ENCODE data around the gene SPATS1.

The SPATS1 gene

DNA sequence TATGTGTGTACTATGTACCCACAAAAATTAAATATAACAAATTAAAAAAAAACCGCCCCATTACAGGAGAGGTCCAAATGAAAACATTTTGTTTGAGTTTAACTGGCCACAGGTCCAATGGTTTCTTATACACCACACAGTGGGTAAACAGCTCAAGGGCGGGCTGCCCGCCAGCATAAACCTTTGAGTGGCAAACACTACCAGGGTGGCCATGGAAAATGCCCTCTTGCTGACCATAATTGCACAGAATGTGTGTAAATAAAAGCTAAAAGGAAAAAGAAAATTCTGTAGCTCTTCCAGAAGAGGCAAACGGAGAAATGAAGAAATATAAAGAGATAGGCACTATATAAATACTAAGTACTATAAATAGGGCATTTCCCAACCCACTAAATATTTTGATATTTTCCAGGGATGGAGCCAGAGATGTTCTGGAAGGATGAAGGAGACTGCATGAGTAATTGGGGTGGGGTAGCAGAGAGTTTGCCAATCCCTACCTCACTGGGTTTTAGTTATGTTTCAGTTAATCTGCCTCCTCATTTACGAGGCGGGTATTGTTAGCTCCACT is 44.0 kb downstream of the SPATS1 start:
- Histone ChIP-seq H2AFZ (ENCODE audit: low read length) (peak overlapping the region; percentile 93), H3K9ac (ENCODE audit: low read depth, low read length, poor library complexity) (no peak overlapping the region), H4K91ac (ENCODE audit: low read depth, low read length, poor library complexity) (no peak overlapping the region), H3K18ac (ENCODE audit: low read length) (no peak overlapping the region), H4K8ac (ENCODE audit: low read depth, low read length) (no peak overlapping the region), H2BK15ac (ENCODE audit: low read length) (no peak overlapping the region), H2BK12ac (ENCODE audit: low read length) (no peak overlapping the region), H3K4me3 (ENCODE audit: low read length in 2 of 2) (peak overlapping the region; percentile 73 to 93), H3K36me3 (replicated peaks in 1 of 2; ENCODE audit: control insufficient read depth in 2 of 2, insufficient read depth in 2 of 2, low read length in 2 of 2) (peaks cover 3 to 36% of the 10 kb centered on the region in 2 donors), H2AK5ac (ENCODE audit: low read depth, low read length) (no peak overlapping the region), H3K27me3 (ENCODE audit: control insufficient read depth in 3 of 3, insufficient read depth in 3 of 3, low read depth in 1 of 3, low read length in 3 of 3) (no peaks in the 10 kb centered on the region), H3K79me1 (ENCODE audit: low read depth, low read length) (peaks cover 3% of the 10 kb centered on the region), H2BK5ac (ENCODE audit: low read length) (no peak overlapping the region), H3K23ac (ENCODE audit: low read depth, low read length, poor library complexity) (no peak overlapping the region), H3K4me1 (ENCODE audit: control insufficient read depth in 2 of 2, insufficient read depth in 1 of 2, low read depth in 1 of 2, low read length in 2 of 2) (peaks cover 6 to 15% of the 10 kb centered on the region in 2 donors), H3K4ac (ENCODE audit: low read length) (no peak overlapping the region), H2BK120ac (ENCODE audit: low read depth, low read length) (no peak overlapping the region), H3K14ac (ENCODE audit: low read length) (no peak overlapping the region), H3K27ac (replicated peaks; ENCODE audit: low read length) (no peak overlapping the region), H3K9me3 (replicated peaks in 1 of 2; ENCODE audit: control insufficient read depth in 2 of 2, insufficient read depth in 1 of 2, low read depth in 1 of 2, low read length in 2 of 2) (no peaks in the 10 kb centered on the region), H3K4me2 (ENCODE audit: insufficient read depth, low read length, poor library complexity, severe bottlenecking) (peak overlapping the region; percentile 66)
- DNase-seq (ENCODE audit: low spot score), result no peak
- no CpG with 5 or more reads among the region's 6 CpGs for WGBS, 2 donors (ENCODE audit: extremely low coverage in 2 of 2, insufficient read length in 2 of 2, insufficient replicate concordance in 1 of 2)

DNA sequence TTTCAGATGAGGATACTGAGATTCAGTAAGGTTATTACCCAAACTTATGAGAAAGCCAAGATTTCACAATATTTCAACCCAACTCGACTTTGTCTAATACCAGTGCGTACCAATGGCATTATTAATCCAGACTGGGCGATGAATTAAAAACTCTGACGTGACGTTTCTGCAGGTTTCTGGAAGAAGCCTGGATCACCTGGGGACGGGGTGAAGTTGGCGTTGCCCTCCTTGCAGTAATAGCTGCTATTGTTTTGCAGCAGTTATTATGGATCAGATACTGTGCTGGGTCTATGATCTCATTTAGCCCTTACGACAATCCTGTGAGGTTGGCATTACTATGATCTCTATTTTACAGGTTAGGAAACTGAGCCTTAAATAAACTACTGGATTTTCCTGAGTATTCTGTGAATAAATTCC is 44.5 kb downstream of the SPATS1 start:
- Histone ChIP-seq H3K18ac (ENCODE audit: low read length) (no peak overlapping the region), H3K36me3 (replicated peaks in 1 of 2; ENCODE audit: control insufficient read depth in 2 of 2, insufficient read depth in 2 of 2, low read length in 2 of 2) (peaks cover 6 to 41% of the 10 kb centered on the region in 2 donors), H3K79me1 (ENCODE audit: low read depth, low read length) (peaks cover 4% of the 10 kb centered on the region), H3K9me3 (replicated peaks in 1 of 2; ENCODE audit: control insufficient read depth in 2 of 2, insufficient read depth in 1 of 2, low read depth in 1 of 2, low read length in 2 of 2) (no peaks in the 10 kb centered on the region), H3K27ac (replicated peaks; ENCODE audit: low read length) (peak overlapping the region; percentile 98), H4K8ac (ENCODE audit: low read depth, low read length) (no peak overlapping the region), H2AK5ac (ENCODE audit: low read depth, low read length) (no peak overlapping the region), H3K9ac (ENCODE audit: low read depth, low read length, poor library complexity) (peak overlapping the region; percentile 50), H2AFZ (ENCODE audit: low read length) (peak overlapping the region; percentile 93), H3K4me3 (ENCODE audit: low read length in 2 of 2) (peak overlapping the region; percentile 73 to 93), H3K4ac (ENCODE audit: low read length) (no peak overlapping the region), H3K23ac (ENCODE audit: low read depth, low read length, poor library complexity) (no peak overlapping the region), H2BK5ac (ENCODE audit: low read length) (no peak overlapping the region), H4K91ac (ENCODE audit: low read depth, low read length, poor library complexity) (no peak overlapping the region), H2BK15ac (ENCODE audit: low read length) (no peak overlapping the region), H3K4me1 (ENCODE audit: control insufficient read depth in 2 of 2, insufficient read depth in 1 of 2, low read depth in 1 of 2, low read length in 2 of 2) (peaks cover 6 to 15% of the 10 kb centered on the region in 2 donors), H3K27me3 (ENCODE audit: control insufficient read depth in 3 of 3, insufficient read depth in 3 of 3, low read depth in 1 of 3, low read length in 3 of 3) (no peaks in the 10 kb centered on the region), H3K4me2 (ENCODE audit: insufficient read depth, low read length, poor library complexity, severe bottlenecking) (peak overlapping the region; percentile 66), H3K14ac (ENCODE audit: low read length) (no peak overlapping the region), H2BK12ac (ENCODE audit: low read length) (no peak overlapping the region), H2BK120ac (ENCODE audit: low read depth, low read length) (no peak overlapping the region)
- DNase-seq (ENCODE audit: low spot score), result no peak
- no CpG with 5 or more reads among the region's 8 CpGs for WGBS, 2 donors (ENCODE audit: extremely low coverage in 2 of 2, insufficient read length in 2 of 2, insufficient replicate concordance in 1 of 2)

DNA sequence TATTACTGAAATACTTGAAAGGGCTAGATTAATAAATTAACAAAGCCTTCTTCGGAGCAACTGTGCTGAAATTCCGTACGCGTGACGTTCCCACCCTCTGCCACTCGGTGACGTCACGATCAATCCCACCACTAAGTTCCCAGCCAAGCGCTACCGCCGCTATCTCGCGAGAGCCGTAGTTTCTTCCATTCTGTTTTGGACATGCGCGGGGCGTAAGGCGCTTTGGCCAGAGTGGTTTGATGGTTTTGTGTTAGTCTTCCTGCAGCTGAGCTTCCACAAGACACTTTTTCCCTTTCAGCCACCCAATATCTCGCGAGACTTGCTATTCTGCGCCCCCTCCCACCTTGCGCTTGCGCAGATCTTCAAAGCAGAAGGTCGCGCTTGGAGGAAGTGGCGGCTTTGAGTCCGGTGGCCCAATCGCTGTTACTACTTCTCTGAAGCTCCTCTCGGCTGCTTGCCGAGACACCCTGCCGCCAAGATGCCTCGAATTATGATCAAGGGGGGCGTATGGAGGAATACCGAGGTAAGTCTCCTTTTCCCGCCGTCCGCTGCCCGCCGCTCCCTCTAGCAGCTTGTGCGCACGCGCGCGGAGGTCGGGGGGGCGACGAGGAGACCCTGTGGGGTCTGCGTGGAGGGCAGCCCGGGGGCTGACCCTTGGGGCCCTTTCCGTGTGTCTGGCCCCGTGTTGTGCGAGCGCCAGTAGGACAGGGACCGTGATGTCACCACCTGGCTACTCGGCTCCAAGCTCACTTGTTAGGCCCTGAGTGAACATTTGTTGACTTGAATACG is 45.1 kb downstream of the SPATS1 start, which contains the start of gene CDC5L:
TSS of gene CDC5L (plus strand) at position 361 of the 789 bp plus-strand sequence. CDS start at position 479, 118 bp downstream.
- Histone ChIP-seq H2BK120ac (ENCODE audit: low read depth, low read length) (no peak within 1 kb of the TSS), H2AFZ (ENCODE audit: low read length) (peak within 1 kb of the TSS; percentile 93), H3K79me1 (ENCODE audit: low read depth, low read length) (peaks cover 4% of the 10 kb centered on the region), H3K4me1 (ENCODE audit: control insufficient read depth in 2 of 2, insufficient read depth in 1 of 2, low read depth in 1 of 2, low read length in 2 of 2) (peaks cover 6 to 15% of the 10 kb centered on the region in 2 donors), H4K91ac (ENCODE audit: low read depth, low read length, poor library complexity) (no peak within 1 kb of the TSS), H3K23ac (ENCODE audit: low read depth, low read length, poor library complexity) (peak within 1 kb of the TSS; percentile 12), H2AK5ac (ENCODE audit: low read depth, low read length) (no peak within 1 kb of the TSS), H3K36me3 (replicated peaks in 1 of 2; ENCODE audit: control insufficient read depth in 2 of 2, insufficient read depth in 2 of 2, low read length in 2 of 2) (peaks cover 6 to 47% of the 10 kb centered on the region in 2 donors), H3K4me2 (ENCODE audit: insufficient read depth, low read length, poor library complexity, severe bottlenecking) (peak within 1 kb of the TSS; percentile 66), H3K4ac (ENCODE audit: low read length) (no peak within 1 kb of the TSS), H3K9ac (ENCODE audit: low read depth, low read length, poor library complexity) (peak within 1 kb of the TSS; percentile 97), H2BK12ac (ENCODE audit: low read length) (no peak within 1 kb of the TSS), H2BK5ac (ENCODE audit: low read length) (no peak within 1 kb of the TSS), H4K8ac (ENCODE audit: low read depth, low read length) (no peak within 1 kb of the TSS), H3K27ac (replicated peaks; ENCODE audit: low read length) (peak within 1 kb of the TSS; percentile 98), H3K27me3 (ENCODE audit: control insufficient read depth in 3 of 3, insufficient read depth in 3 of 3, low read depth in 1 of 3, low read length in 3 of 3) (no peaks in the 10 kb centered on the region), H3K18ac (ENCODE audit: low read length) (peak within 1 kb of the TSS; percentile 96), H3K4me3 (ENCODE audit: low read length in 2 of 2) (peak within 1 kb of the TSS; percentile 73 to 93), H3K14ac (ENCODE audit: low read length) (no peak within 1 kb of the TSS), H2BK15ac (ENCODE audit: low read length) (no peak within 1 kb of the TSS), H3K9me3 (replicated peaks in 1 of 2; ENCODE audit: control insufficient read depth in 2 of 2, insufficient read depth in 1 of 2, low read depth in 1 of 2, low read length in 2 of 2) (no peaks in the 10 kb centered on the region)
- no CpG with 5 or more reads among the region's 56 CpGs for WGBS, 2 donors (ENCODE audit: extremely low coverage in 2 of 2, insufficient read length in 2 of 2, insufficient replicate concordance in 1 of 2)
- peak; percentile 96 for DNase-seq (ENCODE audit: low spot score)

DNA sequence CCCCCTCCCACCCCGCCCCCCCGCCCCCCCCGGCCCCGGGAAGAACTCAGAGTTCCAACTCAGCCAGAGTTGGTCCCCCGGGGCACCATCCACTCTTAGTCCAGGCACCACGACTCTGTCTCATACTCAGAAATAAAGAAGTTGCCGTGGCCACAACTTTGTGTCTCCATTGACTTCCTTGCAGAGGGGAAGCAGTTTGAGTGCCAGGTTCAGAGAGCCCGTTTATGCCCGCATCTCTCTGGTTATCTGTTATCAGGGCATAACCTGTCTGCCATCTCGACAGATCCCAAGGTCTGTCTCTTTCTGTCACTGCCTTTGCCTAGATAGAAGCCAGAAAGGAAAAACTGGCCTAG is 45.7 kb downstream of the SPATS1 start:
- Histone ChIP-seq H3K79me1 (ENCODE audit: low read depth, low read length) (peaks cover 4% of the 10 kb centered on the region), H3K36me3 (replicated peaks in 1 of 2; ENCODE audit: control insufficient read depth in 2 of 2, insufficient read depth in 2 of 2, low read length in 2 of 2) (peaks cover 6 to 48% of the 10 kb centered on the region in 2 donors), H2AK5ac (ENCODE audit: low read depth, low read length) (no peak overlapping the region), H3K18ac (ENCODE audit: low read length) (no peak overlapping the region), H2BK5ac (ENCODE audit: low read length) (no peak overlapping the region), H3K14ac (ENCODE audit: low read length) (no peak overlapping the region), H3K27ac (replicated peaks; ENCODE audit: low read length) (no peak overlapping the region), H4K91ac (ENCODE audit: low read depth, low read length, poor library complexity) (no peak overlapping the region), H3K9me3 (replicated peaks in 1 of 2; ENCODE audit: control insufficient read depth in 2 of 2, insufficient read depth in 1 of 2, low read depth in 1 of 2, low read length in 2 of 2) (no peaks in the 10 kb centered on the region), H3K27me3 (ENCODE audit: control insufficient read depth in 3 of 3, insufficient read depth in 3 of 3, low read depth in 1 of 3, low read length in 3 of 3) (no peaks in the 10 kb centered on the region), H3K4me3 (ENCODE audit: low read length in 2 of 2) (peak overlapping the region; percentile 73 to 93), H4K8ac (ENCODE audit: low read depth, low read length) (no peak overlapping the region), H3K9ac (ENCODE audit: low read depth, low read length, poor library complexity) (peak overlapping the region; percentile 82), H2BK120ac (ENCODE audit: low read depth, low read length) (no peak overlapping the region), H3K23ac (ENCODE audit: low read depth, low read length, poor library complexity) (no peak overlapping the region), H3K4me2 (ENCODE audit: insufficient read depth, low read length, poor library complexity, severe bottlenecking) (peak overlapping the region; percentile 65), H2BK15ac (ENCODE audit: low read length) (no peak overlapping the region), H2BK12ac (ENCODE audit: low read length) (no peak overlapping the region), H3K4me1 (ENCODE audit: control insufficient read depth in 2 of 2, insufficient read depth in 1 of 2, low read depth in 1 of 2, low read length in 2 of 2) (peaks cover 6 to 15% of the 10 kb centered on the region in 2 donors), H2AFZ (ENCODE audit: low read length) (peak overlapping the region; percentile 93), H3K4ac (ENCODE audit: low read length) (no peak overlapping the region)
- WGBS, 2 donors (ENCODE audit: extremely low coverage in 2 of 2, insufficient read length in 2 of 2, insufficient replicate concordance in 1 of 2), result no CpG with 5 or more reads among the region's 10 CpGs
- no peak for DNase-seq (ENCODE audit: low spot score)
